Glutamatergic neuron (in vitro differentiated cells): ENCODE results near the gene EHD3. TPM values are rescaled to one million over a fixed set of nuclear protein-coding genes. Genes with fewer than 3 reads are reported as not detected.

Source experiments
- DNase-seq: peaks from one replicate; pipeline ENCODE4 v3.0.0; 2022
- H3K27ac Mint-ChIP-seq: one replicate; pipeline ENCODE4 v1.8.0; 2020; ENCODE audit warnings: mild to moderate bottlenecking, mixed read lengths, inconsistent platforms; ENCODE audit not compliant: unreplicated experiment
- H3K27me3 Mint-ChIP-seq: one replicate; pipeline ENCODE4 v1.8.0; 2020; ENCODE audit warnings: mild to moderate bottlenecking, moderate library complexity, mixed read lengths, inconsistent platforms; ENCODE audit not compliant: unreplicated experiment
- H3K36me3 Mint-ChIP-seq: one replicate; pipeline ENCODE4 v1.8.0; 2020; ENCODE audit warnings: mild to moderate bottlenecking, mixed read lengths, inconsistent platforms; ENCODE audit not compliant: unreplicated experiment
- H3K4me1 Mint-ChIP-seq: one replicate; pipeline ENCODE4 v1.8.0; 2020; ENCODE audit warnings: mild to moderate bottlenecking, low read depth, mixed read lengths, inconsistent platforms; ENCODE audit not compliant: unreplicated experiment
- H3K4me3 Mint-ChIP-seq: one replicate; pipeline ENCODE4 v1.8.0; 2020; ENCODE audit warnings: mild to moderate bottlenecking, mixed read lengths, inconsistent platforms; ENCODE audit not compliant: unreplicated experiment
- H3K9me3 Mint-ChIP-seq: one replicate; pipeline ENCODE4 v1.8.0; 2020; ENCODE audit warnings: mild to moderate bottlenecking, moderate library complexity, mixed read lengths, inconsistent platforms; ENCODE audit not compliant: unreplicated experiment
- total RNA-seq: library from RNA; stranded (reverse); fragmentation: NEBNext Ultra II Directional; extraction: Animal tissue kit (Norgen Biotek cat#: 25700); gene quantifications from one replicate; pipeline ENCODE4 v1.2.1, GENCODE V29; 2021; ENCODE audit not compliant: unreplicated experiment
- TF ChIP-seq, protein P1 (sequence below): fragments of 200-600 bp; sonication (generic); IDR thresholded peaks from one replicate; pipeline ENCODE4 v1.5.0; 2021; ENCODE audit not compliant: partially characterized antibody, unreplicated experiment

EHD3 gene
- total RNA-seq, 1 donor from 2014 or later, result 11.5 TPM

DNA sequence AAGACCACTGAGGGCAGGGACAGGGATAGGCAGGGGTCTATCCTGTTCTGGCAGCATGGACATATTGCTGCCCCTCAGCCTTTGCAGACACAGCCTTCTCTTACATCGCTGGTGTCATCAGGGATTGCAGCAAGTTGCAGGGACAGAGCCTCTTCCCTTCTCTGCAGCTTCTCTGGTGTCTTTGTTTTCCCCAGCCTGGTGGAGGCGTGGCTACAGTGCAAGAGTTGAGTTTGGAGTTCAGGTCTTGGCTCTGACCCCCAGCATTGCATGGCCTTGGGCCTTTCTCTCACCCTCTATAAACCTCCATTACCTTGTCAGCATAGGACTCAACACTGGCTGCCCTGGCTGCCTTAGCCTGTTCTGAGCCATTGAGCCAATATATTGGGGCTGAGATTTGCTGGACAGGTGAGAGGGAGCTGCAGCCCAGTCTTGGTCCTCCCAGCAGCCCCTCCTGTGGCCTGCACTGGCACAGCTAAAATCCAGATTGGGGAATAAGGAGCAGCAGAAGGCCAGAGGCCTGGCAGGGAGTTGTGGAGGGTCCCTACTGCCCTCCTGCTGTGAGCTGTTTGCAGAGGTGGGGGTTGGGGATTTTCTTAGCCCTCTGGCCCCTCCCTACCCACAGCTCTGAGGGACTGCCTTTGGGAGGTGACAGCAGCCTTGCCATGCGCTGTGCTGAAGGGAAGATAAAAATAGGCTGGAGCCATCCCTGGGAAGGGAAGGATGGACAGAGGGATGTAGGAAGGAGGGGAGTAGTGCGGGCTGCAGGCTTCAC lies 22.8 kb downstream of the EHD3 start:
- Mint-ChIP-seq H3K27me3 (no peaks in the 10 kb centered on the region), H3K4me1 (peaks cover 13% of the 10 kb centered on the region), H3K4me3 (no peak overlapping the region), H3K36me3 (no peaks in the 10 kb centered on the region), H3K9me3 (peaks cover 1% of the 10 kb centered on the region), H3K27ac (no peak overlapping the region)
- TF ChIP-seq, protein P1, sequence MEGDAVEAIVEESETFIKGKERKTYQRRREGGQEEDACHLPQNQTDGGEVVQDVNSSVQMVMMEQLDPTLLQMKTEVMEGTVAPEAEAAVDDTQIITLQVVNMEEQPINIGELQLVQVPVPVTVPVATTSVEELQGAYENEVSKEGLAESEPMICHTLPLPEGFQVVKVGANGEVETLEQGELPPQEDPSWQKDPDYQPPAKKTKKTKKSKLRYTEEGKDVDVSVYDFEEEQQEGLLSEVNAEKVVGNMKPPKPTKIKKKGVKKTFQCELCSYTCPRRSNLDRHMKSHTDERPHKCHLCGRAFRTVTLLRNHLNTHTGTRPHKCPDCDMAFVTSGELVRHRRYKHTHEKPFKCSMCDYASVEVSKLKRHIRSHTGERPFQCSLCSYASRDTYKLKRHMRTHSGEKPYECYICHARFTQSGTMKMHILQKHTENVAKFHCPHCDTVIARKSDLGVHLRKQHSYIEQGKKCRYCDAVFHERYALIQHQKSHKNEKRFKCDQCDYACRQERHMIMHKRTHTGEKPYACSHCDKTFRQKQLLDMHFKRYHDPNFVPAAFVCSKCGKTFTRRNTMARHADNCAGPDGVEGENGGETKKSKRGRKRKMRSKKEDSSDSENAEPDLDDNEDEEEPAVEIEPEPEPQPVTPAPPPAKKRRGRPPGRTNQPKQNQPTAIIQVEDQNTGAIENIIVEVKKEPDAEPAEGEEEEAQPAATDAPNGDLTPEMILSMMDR, result no peak
- no peak for DNase-seq

DNA sequence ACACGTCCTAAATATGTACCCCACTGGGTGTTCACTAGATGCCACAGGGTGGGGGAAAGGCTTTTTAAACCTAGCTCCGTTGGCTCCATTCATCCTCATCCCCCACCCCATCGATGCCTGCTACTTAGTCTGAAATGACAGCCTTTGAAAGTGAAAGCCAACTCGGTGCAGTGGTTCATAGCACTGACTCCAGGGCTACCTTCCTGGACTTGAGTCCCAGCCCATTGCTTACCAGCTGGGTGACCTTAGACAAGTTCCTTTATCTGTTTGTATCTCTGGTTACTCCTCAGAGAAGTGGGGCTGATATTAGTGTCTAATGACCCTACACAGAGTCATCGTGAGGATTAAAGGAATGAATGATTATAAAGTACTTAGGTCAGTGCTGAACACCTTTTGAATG lies 24.4 kb downstream of the EHD3 start:
- no peak overlapping the region for H3K27ac Mint-ChIP-seq
- TF ChIP-seq, protein P1, result no peak
- no peaks in the 10 kb centered on the region for H3K27me3 Mint-ChIP-seq
- no peak for DNase-seq
- H3K4me1 Mint-ChIP-seq, result peaks cover 13% of the 10 kb centered on the region
- H3K4me3 Mint-ChIP-seq, result no peak overlapping the region
- no peaks in the 10 kb centered on the region for H3K36me3 Mint-ChIP-seq
- no peaks in the 10 kb centered on the region for H3K9me3 Mint-ChIP-seq

DNA sequence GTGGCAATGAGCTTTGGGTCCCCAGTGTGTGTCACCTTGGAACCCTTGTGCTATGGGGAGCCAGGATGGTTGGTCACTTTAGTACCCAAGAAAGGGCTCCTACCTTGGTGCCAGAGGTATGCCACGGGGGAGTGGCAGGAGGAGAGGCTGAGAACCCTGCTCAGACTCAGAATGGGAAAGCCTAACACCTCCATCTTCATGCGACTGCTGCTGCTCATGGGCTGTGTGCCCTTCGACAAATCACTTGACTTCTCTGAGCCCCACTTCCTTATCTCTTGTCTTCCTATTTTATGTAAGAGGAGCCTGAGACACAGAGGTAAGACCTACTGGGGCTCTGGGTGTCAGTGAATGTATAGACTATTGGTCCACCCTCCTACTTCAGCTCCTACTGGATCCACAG lies 25.1 kb downstream of the EHD3 start:
- H3K36me3 Mint-ChIP-seq, result no peaks in the 10 kb centered on the region
- no peak for DNase-seq
- H3K4me3 Mint-ChIP-seq, result no peak overlapping the region
- no peak overlapping the region for H3K27ac Mint-ChIP-seq
- TF ChIP-seq, protein P1, result no peak
- H3K4me1 Mint-ChIP-seq, result peaks cover 13% of the 10 kb centered on the region
- no peaks in the 10 kb centered on the region for H3K9me3 Mint-ChIP-seq
- no peaks in the 10 kb centered on the region for H3K27me3 Mint-ChIP-seq

DNA sequence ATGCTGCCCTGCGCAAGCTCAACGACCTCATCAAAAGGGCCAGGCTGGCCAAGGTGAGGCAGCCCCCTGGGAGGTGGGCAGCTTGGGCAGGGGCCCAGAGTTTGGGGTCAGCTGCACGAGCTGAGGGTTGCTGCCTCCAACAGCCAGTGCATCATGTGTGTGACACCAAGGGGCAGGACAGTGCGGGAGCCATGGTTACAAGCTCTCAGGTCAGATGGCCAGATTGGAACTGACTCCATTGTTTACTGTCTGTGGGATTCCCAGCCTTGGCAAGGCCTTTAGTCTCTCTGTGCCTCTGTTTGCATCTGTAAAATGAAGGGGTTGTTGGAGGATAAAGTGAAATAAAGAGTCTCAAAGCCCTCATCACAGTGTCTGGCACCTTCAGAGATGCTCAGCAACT lies 26.9 kb downstream of the EHD3 start:
- H3K9me3 Mint-ChIP-seq, result peaks cover 2% of the 10 kb centered on the region
- H3K36me3 Mint-ChIP-seq, result no peaks in the 10 kb centered on the region
- no peaks in the 10 kb centered on the region for H3K27me3 Mint-ChIP-seq
- peaks cover 8% of the 10 kb centered on the region for H3K4me1 Mint-ChIP-seq
- no peak overlapping the region for H3K27ac Mint-ChIP-seq
- DNase-seq, result no peak
- H3K4me3 Mint-ChIP-seq, result no peak overlapping the region
- TF ChIP-seq, protein P1, result no peak

DNA sequence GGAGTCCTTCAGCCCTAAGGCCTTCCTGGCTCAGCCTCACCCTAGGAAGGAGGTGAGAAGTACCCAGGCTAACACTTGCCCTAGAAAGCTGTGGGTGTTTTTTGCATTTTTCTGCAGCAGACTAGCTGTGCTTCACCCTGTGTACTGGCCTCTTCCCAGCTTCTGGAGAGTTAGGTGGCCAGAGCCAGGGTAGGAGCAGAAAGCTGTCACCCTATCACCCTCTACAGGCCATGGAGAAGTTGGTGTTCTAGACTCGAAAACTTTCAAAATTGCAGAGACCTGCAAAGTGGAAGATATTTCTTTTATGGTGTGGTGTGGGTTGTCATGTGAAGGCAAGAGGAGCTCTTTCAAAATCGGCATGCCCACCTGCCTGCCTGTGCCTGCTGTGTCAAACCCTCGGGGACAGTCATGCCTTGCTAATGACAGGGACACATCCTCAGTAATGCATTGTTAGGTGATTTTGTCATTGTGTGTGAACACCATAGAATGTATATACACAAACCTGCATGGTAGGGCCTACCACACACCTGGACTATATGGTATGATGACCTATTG lies 29.8 kb downstream of the EHD3 start:
- Mint-ChIP-seq H3K36me3 (no peaks in the 10 kb centered on the region), H3K4me3 (no peak overlapping the region), H3K4me1 (peaks cover 21% of the 10 kb centered on the region), H3K9me3 (peaks cover 6% of the 10 kb centered on the region), H3K27me3 (no peaks in the 10 kb centered on the region), H3K27ac (no peak overlapping the region)
- TF ChIP-seq, protein P1, result no peak
- DNase-seq, result no peak
